COLO668 (cell line): ENCODE results near the gene SETBP1.
A peak's percentile ranks its signal among the peaks of the same experiment; 100 is the strongest.

Source experiments
- DNase-seq: peaks from one replicate; lab custom pipeline; 2025; ENCODE audit not compliant: unreplicated experiment; lab: John Stamatoyannopoulos, UW

Gene SETBP1

DNA sequence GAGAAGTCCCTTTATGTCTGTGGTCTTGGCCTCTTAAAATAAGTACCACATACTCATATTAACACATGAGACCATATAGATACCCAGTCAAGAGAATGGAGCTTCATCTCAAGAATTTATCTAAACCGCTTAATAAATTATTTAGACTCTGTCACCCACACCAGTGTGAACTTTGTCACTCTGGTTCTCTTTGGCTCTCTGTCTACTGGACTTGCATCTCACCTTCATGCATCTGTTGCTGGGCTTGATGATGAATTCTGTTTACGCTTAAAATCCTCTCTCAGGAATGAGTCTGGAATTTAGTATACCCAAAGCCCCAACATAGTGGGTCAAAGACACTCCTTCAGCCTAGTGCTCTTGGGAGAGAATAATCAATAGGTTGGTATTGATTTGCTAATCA lies 73.9 kb downstream of the SETBP1 start:
- DNase-seq, result no peak

DNA sequence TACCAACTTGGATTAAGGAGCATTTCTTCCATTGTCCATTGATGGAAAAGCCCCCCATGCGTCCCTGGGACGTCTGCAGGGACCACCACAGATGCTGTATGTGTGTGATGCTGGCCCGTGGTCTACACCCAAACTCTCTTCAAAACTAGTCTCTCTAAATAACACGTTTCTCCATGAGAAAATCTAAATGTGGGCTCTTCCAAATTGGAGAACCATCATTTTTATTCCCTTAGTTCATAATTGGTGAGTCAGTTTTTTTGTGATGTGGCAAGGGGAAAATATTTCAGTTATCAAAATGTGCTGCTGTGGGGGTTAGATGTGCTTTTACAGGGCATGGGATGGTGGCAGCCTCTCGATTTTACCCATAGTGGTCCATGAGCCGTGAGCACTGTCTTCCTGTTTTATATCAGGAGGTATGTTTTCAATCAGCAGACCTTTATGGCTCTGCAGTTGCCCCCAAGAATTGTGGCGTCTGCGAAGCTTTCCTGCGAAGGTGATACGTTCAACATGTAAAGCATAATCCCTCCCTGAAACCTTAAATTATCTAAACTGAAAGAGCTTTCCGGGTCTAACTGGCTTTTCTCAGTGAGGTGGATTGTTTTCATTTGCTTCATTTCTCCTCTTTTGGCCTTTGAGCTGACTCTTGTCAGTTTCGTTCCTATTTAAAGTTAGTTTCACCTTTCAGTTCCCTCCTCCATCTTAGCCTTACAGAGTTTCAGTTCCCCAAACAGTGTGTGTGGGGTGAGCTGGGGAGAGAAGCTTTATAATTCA lies 78.4 kb downstream of the SETBP1 start:
- DNase-seq, result no peak

DNA sequence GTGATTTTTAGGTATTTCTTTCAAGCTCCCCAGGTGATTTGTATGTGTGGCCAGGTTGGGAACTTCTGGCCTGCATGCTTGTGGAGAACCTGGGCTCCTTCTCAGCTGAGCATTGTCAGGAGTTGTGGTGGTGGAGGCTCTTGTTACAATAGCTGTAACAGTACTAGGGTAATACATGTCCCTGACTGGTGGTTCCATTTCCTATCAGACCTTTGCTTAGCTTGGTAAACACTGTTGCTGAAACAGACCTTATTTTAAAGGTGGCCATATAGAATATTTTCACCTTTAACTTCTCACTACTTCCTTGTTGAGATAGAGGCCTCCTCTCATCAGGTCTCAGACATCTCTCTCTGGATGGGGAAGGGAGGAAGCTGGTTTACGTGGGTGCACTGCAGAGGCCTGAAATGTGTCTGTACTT lies 79.2 kb downstream of the SETBP1 start:
- DNase-seq, result no peak

DNA sequence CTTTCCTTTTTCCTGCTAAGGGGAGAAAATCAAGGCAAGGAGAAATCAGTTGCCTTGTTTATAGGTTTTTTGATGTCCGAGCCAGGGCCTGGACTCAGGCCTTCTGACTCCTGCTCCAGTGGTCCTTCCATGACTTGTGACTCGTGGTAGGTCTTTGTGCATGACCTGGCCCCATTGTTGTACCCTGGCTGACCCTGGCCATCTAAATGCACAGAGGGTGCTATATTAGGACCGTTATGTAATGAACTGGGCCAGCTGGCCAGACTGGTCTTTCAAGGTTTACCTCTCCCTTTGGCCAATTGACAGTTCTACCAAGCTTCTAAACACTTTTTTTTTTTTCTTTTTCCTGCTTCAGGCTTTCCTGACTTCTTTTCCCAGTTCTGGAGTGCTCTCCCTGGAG lies 81.1 kb downstream of the SETBP1 start:
- no peak for DNase-seq

DNA sequence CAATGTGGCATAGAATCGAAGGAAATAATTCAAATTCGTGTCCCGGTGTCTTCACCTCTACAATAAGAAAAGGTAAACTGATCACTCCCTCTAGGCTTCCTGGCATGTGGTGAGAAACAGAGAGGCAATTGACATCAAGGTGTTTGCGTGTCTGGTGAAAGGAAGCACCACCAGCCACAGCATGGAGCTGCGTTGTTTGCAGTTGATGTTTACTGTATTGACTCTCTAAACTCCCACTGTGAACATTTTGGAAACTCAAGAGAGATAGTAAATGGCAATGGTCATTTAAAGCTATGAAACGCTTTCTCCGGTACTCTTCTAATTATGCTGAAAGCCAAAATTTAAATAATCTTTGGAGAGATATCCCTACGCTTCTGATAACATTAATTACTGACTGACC lies 82.6 kb downstream of the SETBP1 start:
- no peak for DNase-seq

DNA sequence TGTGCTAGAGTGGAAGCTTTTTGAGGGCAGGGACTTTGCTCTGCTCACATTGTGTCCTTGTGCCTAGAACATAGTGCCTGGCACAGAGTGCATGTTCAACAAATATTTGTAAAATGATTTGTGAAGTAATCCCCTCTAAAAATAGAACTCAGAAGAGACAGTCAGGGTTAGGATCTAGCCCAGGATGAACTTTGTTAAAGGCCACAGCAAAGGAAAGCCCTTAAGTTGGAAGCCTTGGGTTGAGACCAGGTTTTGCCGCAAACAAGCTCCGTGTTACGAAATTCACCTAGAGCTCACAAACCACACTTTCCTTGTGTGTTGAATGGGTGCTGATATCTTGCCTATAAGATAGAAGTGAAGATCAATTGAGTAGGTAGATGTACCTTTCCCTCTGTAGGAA lies 84.2 kb downstream of the SETBP1 start:
- DNase-seq, result no peak

DNA sequence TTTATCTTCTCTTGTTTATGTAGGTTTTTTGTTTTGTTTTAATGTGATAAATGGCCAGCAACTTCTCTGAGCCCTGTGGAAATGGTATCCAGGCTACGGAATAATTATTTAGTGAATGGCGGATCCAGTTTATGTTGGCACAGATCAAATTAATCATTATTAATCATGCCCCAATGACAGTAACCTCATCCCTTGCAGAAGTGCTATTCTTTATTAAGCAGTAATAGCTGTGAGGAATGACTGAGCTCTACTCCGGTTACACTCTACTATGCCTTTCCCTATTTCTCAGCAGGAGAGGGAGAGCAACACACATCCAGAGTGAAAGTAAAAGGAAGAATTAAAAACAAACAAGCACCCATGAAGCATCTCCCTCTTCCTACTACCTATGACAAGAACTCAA lies 84.8 kb downstream of the SETBP1 start:
- no peak for DNase-seq

DNA sequence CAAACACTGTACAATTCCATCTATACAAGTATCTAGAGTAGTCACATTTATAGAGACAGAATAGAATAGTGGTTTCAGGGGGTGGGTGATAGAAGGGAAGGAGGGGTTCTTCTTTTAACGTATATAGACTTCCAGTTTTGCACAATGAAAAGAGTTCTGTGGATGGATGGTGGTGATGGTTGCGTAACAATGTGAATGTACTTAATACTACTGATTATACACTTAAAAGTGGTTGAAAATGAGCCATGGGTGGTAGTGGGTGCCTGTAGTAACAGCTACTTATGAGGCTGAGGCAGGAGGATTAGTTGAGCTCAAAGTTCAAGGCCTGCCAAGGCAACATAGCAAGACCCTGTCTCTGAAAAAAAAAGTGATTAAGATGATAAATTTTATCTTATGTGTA lies 85.8 kb downstream of the SETBP1 start:
- DNase-seq, result no peak

DNA sequence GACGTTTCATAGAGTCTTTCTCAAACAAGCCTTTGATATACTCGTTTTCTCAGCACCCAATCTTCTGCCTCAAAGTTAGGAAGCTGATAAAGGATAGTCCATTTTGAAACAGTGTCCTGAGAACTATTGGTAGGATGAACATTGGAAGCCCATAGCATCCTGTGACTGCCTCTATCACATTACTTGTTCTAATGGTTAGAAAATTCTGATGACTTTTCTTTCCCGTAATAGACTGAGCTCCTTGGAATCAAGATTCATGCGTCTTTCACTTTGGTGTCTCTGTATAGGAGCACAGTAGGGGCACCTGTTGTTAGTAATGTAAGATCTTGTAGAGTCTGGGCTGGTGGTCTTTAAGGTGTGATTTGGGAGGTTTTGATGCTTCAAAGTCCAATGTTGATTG lies 87.1 kb downstream of the SETBP1 start:
- DNase-seq, result no peak

DNA sequence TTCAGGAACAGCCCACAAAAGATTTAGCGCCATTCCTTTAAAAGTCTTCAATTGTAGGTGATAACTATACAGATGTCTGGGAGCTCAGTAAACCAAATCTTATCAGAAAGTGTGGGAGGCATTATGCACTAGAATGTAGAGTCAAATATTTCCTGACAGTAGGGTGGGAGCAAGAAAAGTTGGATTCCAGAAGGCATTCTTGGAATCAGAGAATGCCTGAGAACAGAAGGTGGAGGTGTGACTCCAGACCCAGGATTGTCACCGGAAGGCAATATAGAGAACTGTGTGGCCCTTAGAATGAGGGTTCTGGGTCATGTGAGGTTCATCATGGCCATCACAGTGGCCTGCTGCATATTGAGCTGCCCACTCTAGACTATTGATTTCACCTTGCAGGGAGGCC lies 90.0 kb downstream of the SETBP1 start:
- no peak for DNase-seq

DNA sequence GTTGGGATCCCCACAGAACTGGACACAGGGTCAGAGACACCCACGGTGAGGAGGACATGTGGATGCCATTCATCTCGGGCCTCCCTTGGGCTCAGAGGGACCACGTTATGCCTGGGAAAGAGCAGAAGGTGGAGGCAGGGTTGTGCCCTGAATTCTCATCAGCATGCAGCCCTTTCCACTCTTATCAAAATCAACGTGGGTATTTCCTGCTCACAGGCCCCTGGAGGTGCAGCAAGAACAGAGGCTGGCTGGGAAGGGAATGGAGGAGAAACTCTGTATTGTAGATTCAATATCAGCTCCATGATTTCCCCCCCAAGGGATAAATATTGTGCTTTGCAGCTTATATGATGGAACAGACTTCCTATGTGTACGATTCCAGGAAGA lies 90.9 kb downstream of the SETBP1 start:
- DNase-seq, result peak; percentile 52

DNA sequence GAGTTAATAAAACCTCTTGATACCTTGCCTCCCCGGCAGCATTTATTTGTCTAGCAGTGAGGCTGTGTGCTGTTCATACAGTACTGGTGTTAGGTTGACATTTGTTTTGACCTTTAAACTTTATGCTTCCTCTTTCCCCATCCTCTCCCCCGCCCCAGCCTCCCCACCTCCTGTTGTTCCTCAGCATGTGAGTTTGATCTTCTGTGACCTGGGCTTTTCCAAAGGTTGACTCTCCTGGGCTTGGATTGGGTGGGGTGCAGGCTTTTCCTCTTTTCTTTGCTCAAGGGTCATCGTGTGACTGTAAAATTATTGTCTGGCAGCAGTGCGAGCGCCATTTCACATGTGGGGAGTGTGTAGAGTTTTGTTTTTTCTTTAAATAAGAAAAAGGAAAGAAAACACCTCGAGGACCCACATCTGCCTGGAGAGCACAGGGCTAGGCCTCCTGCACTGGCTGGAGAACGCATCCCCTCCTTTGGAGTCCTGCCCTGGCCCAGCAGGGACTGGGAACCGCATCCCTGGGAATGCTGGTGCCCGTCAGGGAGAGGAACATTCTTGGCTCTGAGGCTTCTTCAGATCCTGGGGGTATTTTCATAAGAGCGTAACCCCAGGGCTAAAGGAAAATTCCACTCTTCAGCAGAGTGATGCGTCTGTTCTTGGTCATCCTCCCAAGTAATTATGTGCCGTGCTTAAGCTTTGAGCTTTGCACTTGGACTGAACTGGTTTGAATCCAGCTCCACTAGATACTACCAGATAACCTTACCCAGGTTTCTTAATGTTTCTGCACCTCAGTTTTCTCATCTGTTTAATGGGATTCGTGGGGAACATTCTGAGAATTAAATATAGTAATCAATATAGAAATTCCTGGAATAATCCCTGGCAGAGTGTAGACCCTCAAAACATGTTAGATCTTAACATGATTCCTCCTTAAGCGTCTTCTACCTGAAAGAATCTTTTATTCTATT lies 91.5 kb downstream of the SETBP1 start:
- peak; percentile 52 for DNase-seq

DNA sequence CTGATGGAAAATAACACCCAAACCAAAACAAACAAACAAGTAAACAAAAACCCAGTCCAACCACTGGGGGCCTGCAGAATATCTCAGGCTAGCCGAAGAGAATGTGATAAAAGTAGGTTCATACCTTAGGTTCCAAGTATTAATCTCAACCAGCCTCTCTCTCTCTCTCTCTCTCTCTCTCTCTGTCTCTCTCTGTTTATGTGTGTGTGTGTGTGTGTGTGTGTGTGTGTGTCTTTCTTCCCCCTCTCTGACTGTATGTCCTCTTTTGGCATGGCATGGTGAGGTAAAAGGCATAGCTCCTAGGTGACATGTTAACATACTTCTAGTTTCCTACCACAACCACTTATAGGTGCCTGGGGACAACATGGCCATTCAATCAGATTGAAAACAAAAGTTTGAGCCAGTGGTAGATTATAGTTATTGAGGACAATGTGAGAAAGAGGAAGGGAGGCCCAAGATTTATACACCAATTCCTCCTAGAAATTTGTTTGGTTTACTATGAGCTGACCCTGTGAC lies 93.0 kb downstream of the SETBP1 start:
- DNase-seq, result no peak

DNA sequence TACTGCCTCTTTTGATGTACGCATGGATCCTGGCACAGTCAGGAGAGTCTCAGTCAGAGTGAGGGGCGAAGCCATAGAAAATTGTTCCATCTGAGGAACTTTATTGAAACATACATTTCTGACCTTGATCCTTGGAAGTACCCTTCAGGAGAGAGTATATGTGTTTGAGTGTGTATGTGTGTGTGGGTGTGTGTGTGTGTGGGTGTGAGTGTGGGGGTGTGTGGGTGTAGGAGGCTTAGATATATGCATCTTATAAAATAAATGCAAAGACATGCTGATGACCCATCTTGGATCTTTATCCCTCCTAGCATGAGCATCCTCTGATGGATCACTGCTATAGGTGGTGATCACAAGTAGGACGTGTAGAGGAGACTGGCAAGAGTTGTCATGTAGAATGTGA lies 93.5 kb downstream of the SETBP1 start:
- no peak for DNase-seq

DNA sequence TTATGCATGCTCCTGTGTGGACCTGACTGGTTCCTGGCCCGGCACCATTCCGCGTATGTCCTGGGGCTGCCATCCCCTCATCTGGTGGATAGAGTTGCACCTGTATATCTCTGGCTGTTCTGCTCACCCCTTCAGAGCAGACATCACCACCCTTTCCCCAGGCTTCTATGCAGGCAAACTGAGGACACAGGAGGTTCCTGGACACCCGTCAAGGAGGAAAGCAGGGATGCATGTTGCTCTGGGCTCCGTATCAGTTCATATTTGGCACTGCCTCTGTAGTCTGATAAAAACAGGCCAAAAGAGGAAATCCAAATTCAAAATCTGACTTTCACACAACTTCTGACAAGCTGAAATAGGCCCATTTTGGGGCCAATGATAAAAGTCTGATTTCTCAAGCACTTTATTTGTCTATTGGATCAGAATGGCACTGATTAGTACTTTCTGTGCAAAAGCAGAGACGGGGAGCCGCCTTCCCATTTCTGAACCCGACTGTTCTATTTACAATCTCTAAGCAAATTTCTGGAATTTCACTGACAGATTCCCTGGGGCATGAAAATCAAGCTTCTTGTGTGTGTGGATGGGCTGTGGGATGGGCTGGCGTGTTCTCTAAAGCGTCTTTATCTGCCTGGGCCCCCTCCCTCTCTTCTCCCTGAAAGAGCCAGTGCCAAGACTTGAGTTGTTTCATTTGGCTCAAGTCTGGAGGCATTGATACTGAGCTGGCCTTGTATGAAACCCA lies 96.9 kb downstream of the SETBP1 start:
- no peak for DNase-seq

DNA sequence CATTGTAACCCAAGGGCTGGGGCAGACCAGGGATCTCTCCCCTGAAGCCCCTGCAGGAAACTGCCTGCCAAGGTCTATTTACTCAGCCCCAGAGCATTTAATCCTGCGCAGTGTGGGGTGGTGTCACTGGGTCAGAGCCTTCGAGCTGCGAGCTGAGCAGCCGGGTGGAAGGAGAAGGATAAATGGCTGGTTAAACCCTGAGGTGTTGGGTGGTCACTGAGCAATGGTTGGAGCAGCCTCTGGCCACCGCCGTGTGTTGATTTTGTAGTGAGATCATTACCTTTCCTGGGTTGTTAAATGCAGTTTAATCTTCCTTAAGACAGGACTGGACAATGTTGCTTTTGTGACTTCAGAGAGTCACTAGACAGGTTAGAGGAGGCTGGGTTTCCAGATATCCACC lies 98.1 kb downstream of the SETBP1 start:
- DNase-seq, result no peak

DNA sequence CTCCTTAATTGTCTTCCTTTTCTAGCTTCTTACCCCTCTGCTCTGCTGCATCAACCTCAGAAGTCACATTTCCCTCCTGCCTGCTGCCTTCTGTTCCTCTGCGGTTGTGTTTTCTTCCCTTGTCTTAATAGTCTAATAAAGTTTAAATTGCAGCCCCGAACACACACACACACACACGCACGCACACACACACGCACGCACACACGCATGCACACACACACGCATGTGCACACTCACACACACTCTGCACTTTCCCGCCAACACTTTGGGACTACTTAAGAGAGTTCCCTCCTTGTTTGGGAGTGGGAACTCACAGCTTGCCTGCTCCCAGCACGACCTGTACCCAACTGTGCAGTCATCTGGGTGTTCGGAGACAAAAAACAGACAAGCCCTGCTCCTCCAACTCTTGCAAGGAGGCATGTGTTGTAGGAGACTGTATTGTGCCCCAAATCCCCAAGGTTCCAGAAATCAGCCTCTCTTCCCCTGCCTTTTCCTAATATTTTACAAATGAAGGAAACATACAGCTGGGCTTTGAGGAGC lies 99.1 kb downstream of the SETBP1 start:
- DNase-seq, result no peak

DNA sequence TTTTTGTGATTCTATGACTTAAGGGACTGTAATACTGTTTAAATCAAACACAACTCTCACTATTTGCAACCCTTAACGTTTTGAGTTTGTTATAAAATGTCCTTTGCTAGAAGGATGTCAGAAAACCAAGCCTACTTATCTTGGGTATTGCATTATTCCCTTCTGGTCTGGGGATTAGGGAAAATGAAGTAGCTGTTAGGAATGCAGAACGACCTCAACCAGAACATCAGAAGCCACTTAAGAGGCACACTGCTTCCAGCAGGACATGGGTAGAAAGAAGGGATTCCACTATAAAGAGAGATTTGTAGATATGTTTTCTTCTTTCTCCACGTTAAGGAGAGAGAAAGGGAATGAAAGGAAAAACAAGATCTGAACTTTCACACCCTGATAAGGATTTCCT lies 101.2 kb downstream of the SETBP1 start:
- no peak for DNase-seq

DNA sequence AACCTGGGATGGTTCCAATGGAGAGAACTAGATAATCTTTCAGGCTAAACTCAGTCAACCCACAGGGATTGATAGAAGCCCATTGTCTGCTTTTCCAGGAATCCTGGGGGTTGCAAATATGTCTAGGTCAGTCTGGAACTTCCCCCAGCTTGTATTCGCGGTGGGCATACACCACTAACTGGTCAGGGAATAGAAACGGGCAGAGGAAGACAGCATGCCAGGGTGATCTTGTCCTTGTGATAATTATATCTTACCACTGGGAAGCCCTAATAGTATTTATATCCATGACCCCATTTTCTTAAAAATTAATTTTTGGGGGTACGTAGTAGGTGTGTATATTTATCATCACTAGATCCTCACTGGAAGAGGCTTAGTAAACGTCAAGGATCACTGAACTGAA lies 101.9 kb downstream of the SETBP1 start:
- no peak for DNase-seq

DNA sequence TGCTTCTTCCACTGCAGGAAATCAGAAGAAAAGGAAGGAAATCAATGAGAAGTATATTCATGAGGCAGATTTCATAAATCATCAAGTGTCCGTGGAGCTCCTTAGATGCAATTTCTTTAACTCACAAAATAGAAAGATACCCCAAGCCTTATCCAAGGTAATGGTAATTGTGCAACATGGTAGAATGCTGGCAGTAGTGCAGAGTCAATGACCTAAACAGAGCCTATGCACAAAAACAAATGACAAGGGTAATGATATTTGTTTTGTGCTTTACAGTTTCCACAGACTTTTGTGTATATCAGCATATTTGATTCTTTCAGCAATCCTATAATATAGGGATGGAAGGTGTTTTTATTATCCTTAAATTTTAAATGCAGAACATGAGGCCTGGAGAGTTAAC lies 102.7 kb downstream of the SETBP1 start:
- no peak for DNase-seq

DNA sequence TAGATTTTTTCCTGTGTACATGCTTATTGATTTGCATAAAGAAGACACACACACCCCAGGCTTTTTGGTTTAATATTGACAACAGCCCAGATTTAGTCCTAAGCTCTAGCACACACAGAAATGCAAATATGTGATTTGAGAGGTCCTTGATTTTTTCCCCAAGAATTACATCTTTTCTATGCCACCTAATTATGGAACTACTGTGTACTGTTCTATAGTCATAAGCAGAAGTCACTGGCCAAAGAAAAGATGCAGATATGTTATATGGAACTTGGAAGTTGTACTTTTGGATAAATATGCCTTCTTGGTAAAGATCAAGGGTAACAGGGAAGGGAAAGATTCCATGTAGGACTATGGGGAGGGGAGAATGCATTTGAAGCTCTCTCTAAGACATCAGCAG lies 105.6 kb downstream of the SETBP1 start:
- no peak for DNase-seq
